HepG2 (cell line): ENCODE measurements around the gene PPM1G. TPM values are rescaled to one million over a fixed set of nuclear protein-coding genes. Genes with fewer than 3 reads are reported as not detected.

Experiments used
- ATAC-seq: fragments of 200-7000 bp; cut with Tn5 transposase; 3 replicates; pipeline ENCODE4 v1.9.1; 2020; ENCODE audit warnings: mild to moderate bottlenecking, moderate library complexity
- BruUV-seq: library from RNA; stranded (reverse); fragments of 400-500 nt; replicated peaks from 2 replicates; lab custom pipeline; 2021; lab: Mats Ljungman, UMichigan
- CTCF ChIA-PET: fragments of 300-600 bp; formaldehyde crosslinking; extraction: SDS; loops from one replicate; lab custom pipeline; 2021; ENCODE audit warnings: low total read pairs, inconsistent platforms, low intra/inter-chr PET ratio; lab: Yijun Ruan, JAX
- POLR2A ChIA-PET: fragments of 350-600 bp; sonication (Branson Sonifier 250); formaldehyde crosslinking; loops from one replicate; lab custom pipeline; 2020; ENCODE audit warnings: antibody characterized with exemption, inconsistent platforms; lab: Yijun Ruan, JAX
- DNase-seq: peaks from one replicate; pipeline ENCODE4 v3.0.0-alpha.2; 2015; ENCODE audit warnings: low spot score
- FAIRE-seq: peaks from 3 replicates; lab custom pipeline; 2011; peaks lifted over from hg19 to GRCh38; lab: Jason Lieb, UNC
- H2AFZ ChIP-seq: one replicate; pipeline ENCODE4 v1.6.1; 2011; ENCODE audit warnings: low read length, inconsistent platforms
- H3K27ac ChIP-seq: fragments of 300-600 bp; 3 replicates; pipeline ENCODE4 v1.8.0; 2011; ENCODE audit warnings: mixed run types, mild to moderate bottlenecking, mixed read lengths, low read length, inconsistent platforms; ENCODE audit not compliant: insufficient read depth; ENCODE audit errors: extremely low read length
- H3K27me3 ChIP-seq, 2 experiments: fragments of 200-600 bp in 1 of 2; 2 replicates in 1 of 2; 3 replicates in 1 of 2; pipeline versions ENCODE4 v1.6.0 to v1.8.0; 2011; ENCODE audit warnings: low read length in 2 of 2, mild to moderate bottlenecking in 2 of 2, moderate library complexity in 2 of 2, inconsistent platforms in 1 of 2; ENCODE audit not compliant: insufficient read depth in 2 of 2, control insufficient read depth in 1 of 2
- H3K36me3 ChIP-seq, 2 experiments: fragments of 200-600 bp in 1 of 2; replicated peaks in 1 of 2; 2 replicates in 1 of 2; 3 replicates in 1 of 2; pipeline versions ENCODE4 v1.5.1 to v1.8.0; 2011; ENCODE audit warnings: low read length in 2 of 2, inconsistent platforms in 1 of 2; ENCODE audit not compliant: insufficient read depth in 2 of 2, control insufficient read depth in 1 of 2
- H3K4me1 ChIP-seq: 2 replicates; pipeline ENCODE4 v1.5.1; 2012; ENCODE audit warnings: low read length, inconsistent platforms; ENCODE audit not compliant: insufficient read depth
- H3K4me2 ChIP-seq: 2 replicates; pipeline ENCODE4 v1.6.0; 2011; ENCODE audit warnings: low read depth, low read length, inconsistent platforms
- H3K4me3 ChIP-seq, 3 experiments: fragments of 200-600 bp in 1 of 3; sonication (generic), shearing (Covaris generic) in 1 of 3; replicated peaks in 1 of 3; 2 replicates each; pipeline ENCODE4 v1.5.1; 2011 to 2016; ENCODE audit warnings: low read length in 3 of 3, inconsistent platforms in 2 of 3, low read depth in 2 of 3, mild to moderate bottlenecking in 2 of 3, control low read depth in 1 of 3, mixed read lengths in 1 of 3; ENCODE audit not compliant: insufficient read depth in 1 of 3
- H3K79me2 ChIP-seq: one replicate; pipeline ENCODE4 v1.6.1; 2011; ENCODE audit warnings: low read length, inconsistent platforms; ENCODE audit not compliant: insufficient read depth
- H3K9ac ChIP-seq: 2 replicates; pipeline ENCODE4 v1.6.0; 2011; ENCODE audit warnings: mild to moderate bottlenecking, low read depth, low read length, inconsistent platforms; ENCODE audit not compliant: insufficient read depth
- H3K9me3 ChIP-seq: 2 replicates; pipeline ENCODE4 v1.5.1; 2012; ENCODE audit warnings: mild to moderate bottlenecking, low read length
- H4K20me1 ChIP-seq: 2 replicates; pipeline ENCODE4 v1.6.0; 2011; ENCODE audit warnings: inconsistent platforms, mild to moderate bottlenecking, low read length, moderate library complexity; ENCODE audit not compliant: insufficient read depth
- CREM ChIP-seq, 2 experiments: sonication (generic) in 1 of 2; formaldehyde crosslinking in 1 of 2; IDR thresholded peaks; 2 replicates each; pipeline versions ENCODE4 v1.4.0 to v1.6.1; 2016 to 2020; ENCODE audit warnings: antibody characterized with exemption in 1 of 2, mild to moderate bottlenecking in 1 of 2, missing genetic modification reagents in 1 of 2
- GATAD1 ChIP-seq: IDR thresholded peaks from 2 replicates; pipeline ENCODE4 v1.6.1; 2016; ENCODE audit warnings: missing genetic modification reagents, missing compliant biosample characterization
- GFI1 ChIP-seq: sonication (generic); formaldehyde crosslinking; IDR thresholded peaks from 2 replicates; pipeline ENCODE4 v1.5.0; 2020; ENCODE audit warnings: missing genetic modification reagents, mild to moderate bottlenecking, borderline replicate concordance
- HHEX ChIP-seq: IDR thresholded peaks from 2 replicates; pipeline ENCODE4 v1.6.1; 2016; ENCODE audit warnings: control low read depth
- HMGA1 ChIP-seq: sonication (generic); formaldehyde crosslinking; conservative IDR thresholded peaks from 2 replicates; pipeline ENCODE4 v1.4.0; 2020; ENCODE audit warnings: missing genetic modification reagents
- HNRNPK ChIP-seq: fragments of 200-400 bp; formaldehyde crosslinking; IDR thresholded peaks from 2 replicates; pipeline ENCODE4 v1.6.1; 2018; ENCODE audit warnings: low read length, low read depth, moderate library complexity, mild to moderate bottlenecking; ENCODE audit not compliant: poor library complexity, severe bottlenecking
- HNRNPL ChIP-seq: fragments of 200-400 bp; formaldehyde crosslinking; IDR thresholded peaks from 2 replicates; pipeline ENCODE4 v1.6.1; 2017; ENCODE audit warnings: mild to moderate bottlenecking, low read depth, low read length
- IRF2 ChIP-seq: IDR thresholded peaks from 2 replicates; pipeline ENCODE4 v1.6.1; 2018; ENCODE audit warnings: missing genetic modification reagents, missing compliant biosample characterization
- JUND ChIP-seq: sonication (generic); formaldehyde crosslinking; IDR thresholded peaks from 2 replicates; pipeline ENCODE4 v1.8.0; 2022; ENCODE audit warnings: mild to moderate bottlenecking, missing genetic modification reagents
- MBD4 ChIP-seq: IDR thresholded peaks from 2 replicates; pipeline ENCODE4 v1.6.1; 2012; ENCODE audit warnings: low read length, inconsistent platforms, borderline replicate concordance
- MED13 ChIP-seq: sonication (generic); formaldehyde crosslinking; IDR thresholded peaks from 2 replicates; pipeline ENCODE4 v1.5.0; 2020; ENCODE audit warnings: missing genetic modification reagents
- MIXL1 ChIP-seq: IDR thresholded peaks from 2 replicates; pipeline ENCODE4 v1.6.1; 2016
- NFIC ChIP-seq: IDR thresholded peaks from 2 replicates; pipeline ENCODE4 v1.6.1; 2012; ENCODE audit warnings: mild to moderate bottlenecking, low read length, inconsistent platforms
- POLR2AphosphoS2 ChIP-seq: IDR thresholded peaks from 2 replicates; pipeline ENCODE4 v1.6.1; 2011; ENCODE audit warnings: low read depth, low read length, improper control_type of control experiment
- POLR2G ChIP-seq: fragments of 200-400 bp; formaldehyde crosslinking; IDR thresholded peaks from 2 replicates; pipeline ENCODE4 v1.6.1; 2018; ENCODE audit warnings: mild to moderate bottlenecking, low read depth, low read length, moderate library complexity
- SNAI1 ChIP-seq: sonication (generic); formaldehyde crosslinking; IDR thresholded peaks from 2 replicates; pipeline ENCODE4 v1.5.0; 2020; ENCODE audit warnings: mild to moderate bottlenecking, missing genetic modification reagents, borderline replicate concordance
- SRSF4 ChIP-seq: fragments of 200-400 bp; formaldehyde crosslinking; IDR thresholded peaks from one replicate; pipeline ENCODE4 v1.6.1; 2018; ENCODE audit warnings: mild to moderate bottlenecking, low read depth, low read length, moderate library complexity; ENCODE audit not compliant: poor library complexity, severe bottlenecking
- SSRP1 ChIP-seq: IDR thresholded peaks from 2 replicates; pipeline ENCODE4 v1.6.1; 2016; ENCODE audit warnings: control low read depth
- ZBTB43 ChIP-seq: sonication (generic); formaldehyde crosslinking; conservative IDR thresholded peaks from 2 replicates; pipeline ENCODE4 v1.4.0; 2020; ENCODE audit warnings: missing genetic modification reagents
- ZC3H13 ChIP-seq: sonication (generic); formaldehyde crosslinking; IDR thresholded peaks from 2 replicates; pipeline ENCODE4 v1.8.1; 2023; ENCODE audit warnings: mild to moderate bottlenecking, missing genetic modification reagents, moderate library complexity
- ZFP82 ChIP-seq: sonication (generic); formaldehyde crosslinking; IDR thresholded peaks from 2 replicates; pipeline ENCODE4 v1.5.1; 2020; ENCODE audit warnings: mild to moderate bottlenecking, missing genetic modification reagents, borderline replicate concordance
- ZFY ChIP-seq: sonication (generic); formaldehyde crosslinking; IDR thresholded peaks from 2 replicates; pipeline ENCODE4 v1.4.0; 2020; ENCODE audit warnings: missing genetic modification reagents
- ZMYM2 ChIP-seq: sonication (generic); formaldehyde crosslinking; IDR thresholded peaks from 2 replicates; pipeline ENCODE4 v1.8.0; 2022; ENCODE audit warnings: mild to moderate bottlenecking, missing genetic modification reagents
- ZNF225 ChIP-seq: sonication (generic); formaldehyde crosslinking; IDR thresholded peaks from 2 replicates; pipeline ENCODE4 v1.4.0; 2020; ENCODE audit warnings: mild to moderate bottlenecking, missing genetic modification reagents
- ZNF549 ChIP-seq: sonication (generic); formaldehyde crosslinking; IDR thresholded peaks from 2 replicates; pipeline ENCODE4 v1.5.0; 2020; ENCODE audit warnings: missing genetic modification reagents
- ZNF556 ChIP-seq: sonication (generic); formaldehyde crosslinking; IDR thresholded peaks from 2 replicates; pipeline ENCODE4 v1.4.0; 2020; ENCODE audit warnings: mild to moderate bottlenecking, missing genetic modification reagents, borderline replicate concordance
- ZNF775 ChIP-seq: sonication (generic); formaldehyde crosslinking; IDR thresholded peaks from 2 replicates; pipeline ENCODE4 v1.4.0; 2020; ENCODE audit warnings: missing genetic modification reagents, mild to moderate bottlenecking, moderate library complexity, borderline replicate concordance
- WGBS: methylation state at CpG from one replicate; pipeline ENCODE4 v1.1.6; 2017; ENCODE audit warnings: low lambda C conversion rate; 5-methylcytosine and 5-hydroxymethylcytosine counted together
- in situ Hi-C: cut with HindIII; loops from 2 replicates; pipeline ENCODE4 v1.10.0; 2017; ENCODE audit warnings: low pct_unique_long_range_greater_than_20kb; ENCODE audit not compliant: extremely low pct_ligation_motif_present
- intact Hi-C: fragments of 100-400 bp; cut with micrococcal nuclease; formaldehyde crosslinking; loops from one replicate; pipeline ENCODE4 v1.10.0; 2022; ENCODE audit not compliant: unreplicated experiment
- polyA plus RNA-seq, 8 experiments: library from polyadenylated mRNA; depleted of rRNA in 3 of 8; stranded (reverse) in 7 of 8; unstranded in 1 of 8; fragments of >200 nt; fragmentation: Illumina TruSeq in 4 of 8; extraction: Trizol in 4 of 8; gene quantifications; 2 replicates each; pipeline versions ENCODE4 v1.2.1 to v1.2.3, GENCODE V29; 2011 to 2016; ENCODE audit warnings: low read depth in 4 of 8, missing spikeins in 1 of 8, mixed read lengths in 1 of 8; ENCODE audit not compliant: insufficient read depth in 1 of 8
- total RNA-seq, 5 experiments: library from RNA; depleted of rRNA; stranded (reverse); fragments of >200 nt; fragmentation: Illumina TruSeq; extraction: Trizol; gene quantifications; 2 replicates each; pipeline ENCODE4 v1.2.3, GENCODE V29; 2016; ENCODE audit warnings: low read depth in 1 of 5

The PPM1G gene
- total and polyA plus RNA-seq, 2 of the 13 experiments (the other 11 are each of a cell fraction or from before 2014, with no cell fraction given) = 58.2 to 213 TPM

DNA sequence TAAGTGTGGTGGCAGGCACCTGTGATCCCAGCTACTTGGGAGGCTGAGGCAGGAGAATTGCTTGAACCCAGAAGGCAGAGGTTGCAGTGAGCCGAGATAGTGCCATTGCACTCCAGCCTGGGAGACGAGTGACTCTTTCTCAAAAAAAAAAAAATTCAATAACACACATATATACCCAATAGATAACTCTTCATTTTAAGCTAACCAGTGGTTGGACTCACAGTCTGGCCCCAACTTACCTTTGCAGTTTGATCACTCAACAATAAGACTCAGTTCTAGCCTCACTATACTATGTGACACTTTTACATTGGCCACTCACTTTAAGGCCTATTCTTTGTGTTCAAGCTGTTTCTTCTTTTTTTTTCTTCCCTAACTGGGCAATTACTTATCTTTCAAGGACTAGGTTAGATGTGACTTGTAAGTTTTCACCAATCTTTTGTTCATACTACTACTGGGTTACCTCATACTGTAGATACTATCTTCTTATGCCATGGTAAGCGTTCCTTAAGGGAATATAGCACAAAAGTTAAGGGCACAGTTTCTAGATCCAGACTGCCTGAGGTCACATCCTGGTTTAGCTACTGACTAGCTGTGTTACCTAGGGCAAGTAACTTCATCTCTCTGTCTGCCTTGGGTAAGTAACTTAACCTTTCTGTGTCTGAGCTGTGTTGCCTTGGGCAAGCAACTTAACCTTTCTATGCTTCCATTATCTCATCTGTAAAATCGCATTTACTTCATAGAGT, 46.5 kb downstream of the PPM1G start:
- H3K9me3 ChIP-seq = no peaks in the 10 kb centered on the region
- H3K27me3 ChIP-seq = no peaks in the 10 kb centered on the region
- H2AFZ ChIP-seq = no peak overlapping the region
- peaks cover 22% of the 10 kb centered on the region for H3K4me1 ChIP-seq
- H4K20me1 ChIP-seq = no peaks in the 10 kb centered on the region
- CTCF ChIA-PET = no interaction called here
- intact Hi-C loops = no loop called here
- no peak overlapping the region for H3K4me3 ChIP-seq
- FAIRE-seq (no peak), ATAC-seq (no peak), DNase-seq (no peak)
- BruUV-seq = no TSS peak
- H3K4me2 ChIP-seq = no peak overlapping the region
- in situ Hi-C loops = no loop called here
- no peak overlapping the region for H3K9ac ChIP-seq
- WGBS = 96% methylated on average over 4 of the region's 4 CpGs
- H3K79me2 ChIP-seq = peaks cover 10% of the 10 kb centered on the region
- no peak overlapping the region for H3K27ac ChIP-seq
- POLR2A ChIA-PET = interaction anchor here (1.5 to 2.9 kb wide), 4 partner anchors 9 to 59 kb away, joined by 3 to 16 read pairs (median 12); partner anchors contain the start of gene MPV17
- H3K36me3 ChIP-seq = peaks cover 17 to 38% of the 10 kb centered on the region in 2 experiments
- TF ChIP-seq JUND (no peak), HMGA1 (CRISPR knock-in tag) (no peak), GFI1 (no peak), ZNF556 (CRISPR knock-in tag) (no peak), CREM (IDR thresholded peaks at IDR 0.05) (no peak), CREM (CRISPR knock-in tag; IDR thresholded peaks at IDR 0.05) (no peak), POLR2G (peak; percentile 40; the same call in 1 of the 2 replicates), ZFY (0 out of 2 replicates have a peak, but pooled peaks have one; percentile 19), MBD4 (0 out of 2 replicates have a peak, but pooled peaks have one; percentile 32), ZBTB43 (CRISPR knock-in tag) (no peak), ZNF549 (no peak), ZNF775 (CRISPR knock-in tag) (no peak), MIXL1 (no peak), SNAI1 (no peak), MED13 (CRISPR knock-in tag) (no peak), GATAD1 (CRISPR knock-in tag) (no peak), IRF2 (CRISPR knock-in tag) (0 out of 2 replicates have a peak, but pooled peaks have one; percentile 26), ZC3H13 (CRISPR knock-in tag) (peak; percentile 60; the same call in 1 of the 2 replicates), HNRNPK (no peak), ZNF225 (CRISPR knock-in tag) (no peak), SSRP1 (peak; percentile 80), HHEX (CRISPR knock-in tag) (no peak), POLR2AphosphoS2 (0 out of 2 replicates have a peak, but pooled peaks have one; percentile 41), ZFP82 (CRISPR knock-in tag) (no peak), NFIC (0 out of 2 replicates have a peak, but pooled peaks have one; percentile 1), HNRNPL (no peak), SRSF4 (peak; percentile 41), ZMYM2 (no peak)
